ENCODE results near the gene UBE2I. TPM values are rescaled to one million over a fixed set of nuclear protein-coding genes. Genes with fewer than 3 reads are reported as not detected.

The UBE2I gene
- total and polyA plus RNA-seq, 8 donors = 30.0 to 57.9 (median 36.7) TPM

- intact Hi-C loops (cut with DNase I) = no loop called here
- no peak for TF ChIP-seq CTCF (IDR thresholded peaks at IDR 0.05)
- WGBS, 2 donors = 9 to 13% methylated on average over 12 of the region's 12 CpGs
- H3K27me3 ChIP-seq = peaks cover 0 to 11% (median 2%) of the 10 kb centered on the region in 4 donors
- FAIRE-seq (no peak), DNase-seq (no peak), ATAC-seq (no peak)
- no peak overlapping the region for H3K27ac ChIP-seq
- no peak overlapping the region for H3K4me3 ChIP-seq
- H3K36me3 ChIP-seq = no peaks in the 10 kb centered on the region
- no peaks in the 10 kb centered on the region for H3K9me3 ChIP-seq
- H3K4me1 ChIP-seq = peaks cover 6 to 20% (median 6%) of the 10 kb centered on the region in 3 donors
Measured at GRCh38 chr16:1335996-1336395, 26.6 kb downstream of the UBE2I start.

GRCh38 chr16:1336619-1337018, 27.2 kb downstream of the UBE2I start:
- no peaks in the 10 kb centered on the region for H3K9me3 ChIP-seq
- H3K36me3 ChIP-seq = no peaks in the 10 kb centered on the region
- ATAC-seq (no peak), DNase-seq (no peak), FAIRE-seq (no peak)
- H3K27ac ChIP-seq = no peak overlapping the region
- peaks cover 0 to 11% (median 2%) of the 10 kb centered on the region in 4 donors for H3K27me3 ChIP-seq
- peaks cover 6 to 20% (median 6%) of the 10 kb centered on the region in 3 donors for H3K4me1 ChIP-seq
- WGBS, 2 donors = 44 to 53% methylated on average over 15 of the region's 15 CpGs
- intact Hi-C loops (cut with DNase I) = no loop called here
- TF ChIP-seq CTCF (IDR thresholded peaks at IDR 0.05) = no peak
- no peak overlapping the region for H3K4me3 ChIP-seq

- ATAC-seq = peak in 1 of 4 donors; percentile 5
- WGBS, 2 donors = 63% methylated on average over 9 of the region's 9 CpGs
- intact Hi-C loops (cut with DNase I) = no loop called here
- H3K27me3 ChIP-seq = peaks cover 0 to 11% (median 2%) of the 10 kb centered on the region in 4 donors
- H3K4me1 ChIP-seq = peaks cover 6 to 14% (median 9%) of the 10 kb centered on the region in 3 donors
- no peaks in the 10 kb centered on the region for H3K9me3 ChIP-seq
- FAIRE-seq = no peak
- no peak overlapping the region for H3K4me3 ChIP-seq
- DNase-seq = no peak
- no peak overlapping the region for H3K27ac ChIP-seq
- no peaks in the 10 kb centered on the region for H3K36me3 ChIP-seq
- no peak for TF ChIP-seq CTCF (IDR thresholded peaks at IDR 0.05)
Measured at GRCh38 chr16:1337486-1337885, 28.1 kb downstream of the UBE2I start.

- H3K27me3 ChIP-seq = peaks cover 0 to 5% (median 2%) of the 10 kb centered on the region in 4 donors
- DNase-seq (peak; percentile 53 to 91 (median 74)), ATAC-seq (peak in 1 of 4 donors; percentile 6), FAIRE-seq (no peak)
- no peaks in the 10 kb centered on the region for H3K9me3 ChIP-seq
- no peak overlapping the region for H3K27ac ChIP-seq
- TF ChIP-seq CTCF (IDR thresholded peaks at IDR 0.05) = peak; percentile 33 to 57 (median 48)
- H3K4me3 ChIP-seq = no peak overlapping the region
- no peaks in the 10 kb centered on the region for H3K36me3 ChIP-seq
- 24 to 32% methylated on average over 21 to 30 of the region's 30 CpGs for WGBS, 2 donors
- intact Hi-C loops (cut with DNase I) = no loop called here
- H3K4me1 ChIP-seq = peaks cover 6 to 11% (median 9%) of the 10 kb centered on the region in 3 donors
Measured at GRCh38 chr16:1338119-1338730, 28.8 kb downstream of the UBE2I start.

Measured in pancreas (tissue), 10 donors.